CD4-positive, CD25-positive, alpha-beta regulatory T cell (primary cell): ENCODE results near the gene PPP1R14D. TPM values are rescaled to one million over a fixed set of nuclear protein-coding genes. Genes with fewer than 3 reads are reported as not detected.

Experiments
- ATAC-seq, 2 donors: fragments of 150-1000 bp; cut with Tn5 transposase; one replicate each; pipeline ENCODE4 v1.10.0; 2021; ENCODE audit warnings: low read depth in 2 of 2, moderate number of reproducible peaks in 2 of 2, moderate library complexity in 1 of 2
- DNase-seq, 3 donors: peaks; one replicate each; pipeline versions ENCODE4 v3.0.0 to v3.0.0-alpha.2; 2012 to 2022; ENCODE audit warnings: mixed read lengths in 1 of 3
- H3K27ac ChIP-seq: one replicate; pipeline ENCODE4 v1.7.0; 2013; ENCODE audit warnings: mild to moderate bottlenecking, low read length; ENCODE audit not compliant: insufficient read depth, poor library complexity, severe bottlenecking
- H3K27me3 ChIP-seq: one replicate; pipeline ENCODE4 v1.7.0; 2013; ENCODE audit warnings: low read length; ENCODE audit not compliant: control insufficient read depth, insufficient read depth
- H3K36me3 ChIP-seq: one replicate; pipeline ENCODE4 v1.7.0; 2013; ENCODE audit warnings: mild to moderate bottlenecking, low read length, moderate library complexity; ENCODE audit not compliant: control insufficient read depth, insufficient read depth
- H3K4me1 ChIP-seq: 2 replicates; pipeline ENCODE4 v1.7.0; 2013; ENCODE audit warnings: mild to moderate bottlenecking, low read length; ENCODE audit not compliant: insufficient read depth, control insufficient read depth, poor library complexity, severe bottlenecking
- H3K4me3 ChIP-seq: one replicate; pipeline ENCODE4 v1.7.0; 2013; ENCODE audit warnings: low read depth, mild to moderate bottlenecking, low read length, moderate library complexity
- H3K9me3 ChIP-seq, 2 experiments: 1 replicate in 1 of 2; 2 replicates in 1 of 2; pipeline ENCODE4 v1.7.0; 2013; ENCODE audit warnings: low read length in 2 of 2, mild to moderate bottlenecking in 1 of 2, moderate library complexity in 1 of 2; ENCODE audit not compliant: control insufficient read depth in 2 of 2
- H3K27ac Mint-ChIP-seq, 3 donors: one replicate each; pipeline ENCODE4 v1.8.0; 2020 to 2022; ENCODE audit warnings: mild to moderate bottlenecking in 3 of 3, mixed read lengths in 3 of 3, moderate library complexity in 2 of 3
- H3K27me3 Mint-ChIP-seq: one replicate; pipeline ENCODE4 v1.8.0; 2022; ENCODE audit warnings: mild to moderate bottlenecking, mixed read lengths
- H3K36me3 Mint-ChIP-seq: one replicate; pipeline ENCODE4 v1.8.0; 2020; ENCODE audit warnings: mixed read lengths
- H3K4me1 Mint-ChIP-seq, 4 donors: one replicate each; pipeline ENCODE4 v1.8.0; 2020 to 2022; ENCODE audit warnings: mixed read lengths in 4 of 4, mild to moderate bottlenecking in 1 of 4
- H3K4me3 Mint-ChIP-seq, 4 donors: one replicate each; pipeline ENCODE4 v1.8.0; 2020 to 2022; ENCODE audit warnings: mild to moderate bottlenecking in 4 of 4, mixed read lengths in 4 of 4, moderate library complexity in 3 of 4
- H3K9me3 Mint-ChIP-seq, 7 donors: one replicate each; pipeline ENCODE4 v1.8.0; 2020 to 2022; ENCODE audit warnings: mixed read lengths in 7 of 7, mild to moderate bottlenecking in 3 of 7, moderate library complexity in 2 of 7
- polyA plus RNA-seq, 4 donors: library from polyadenylated mRNA; unstranded; fragments of 300-500 nt; fragmentation: Illumina TruSeq; gene quantifications; one replicate each; pipeline ENCODE4 v1.2.3, GENCODE V29; 2021
- total RNA-seq: library from RNA; stranded (reverse); gene quantifications from one replicate; pipeline ENCODE4 v1.2.3, GENCODE V29; 2022

PPP1R14D gene
- total and polyA plus RNA-seq, 5 donors from 2014 or later = not detected

DNA sequence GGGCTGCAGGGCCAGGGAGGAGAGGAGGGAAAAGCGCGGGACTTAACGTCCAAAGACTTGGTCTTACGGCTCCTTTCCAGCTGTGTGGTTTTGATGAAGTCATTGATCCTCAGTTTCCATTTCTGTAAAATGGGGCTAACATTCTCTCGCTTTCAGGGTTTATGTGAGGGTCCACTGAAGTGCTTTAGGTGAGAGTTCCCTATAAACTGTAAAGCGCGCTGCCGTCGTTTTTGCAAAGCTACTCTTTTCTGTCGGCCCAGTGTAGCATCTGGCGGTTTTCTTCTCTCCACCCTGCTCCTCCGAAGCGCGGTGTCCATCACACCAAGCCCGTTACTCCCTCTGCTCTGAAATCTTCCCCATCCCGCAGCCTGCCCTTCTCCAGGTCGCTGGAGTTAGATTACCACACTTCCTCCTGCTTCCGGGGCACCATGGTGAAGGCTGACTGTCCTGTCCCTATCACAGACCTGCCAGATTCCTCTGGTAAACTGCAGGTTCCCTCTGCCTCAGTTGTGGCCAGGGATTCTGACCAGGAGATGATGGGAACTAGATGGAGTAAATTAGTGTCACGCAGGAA lies 20.5 kb downstream of the PPP1R14D start:
- Histone ChIP-seq H3K4me1 (peaks cover 16% of the 10 kb centered on the region), H3K9me3 (no peaks in the 10 kb centered on the region), H3K27ac (peak overlapping the region; percentile 94), H3K36me3 (peaks cover 9% of the 10 kb centered on the region), H3K27me3 (no peaks in the 10 kb centered on the region), H3K4me3 (peak overlapping the region; percentile 93)
- no peak for DNase-seq
- Mint-ChIP-seq H3K9me3 (no peaks in the 10 kb centered on the region), H3K27ac (peak overlapping the region; percentile 96 to 99 (median 99)), H3K4me1 (peaks cover 5 to 37% (median 25%) of the 10 kb centered on the region in 4 donors), H3K27me3 (no peaks in the 10 kb centered on the region), H3K36me3 (peaks cover 25% of the 10 kb centered on the region), H3K4me3 (peak overlapping the region; percentile 97 to 100 (median 98))
- ATAC-seq = no peak

DNA sequence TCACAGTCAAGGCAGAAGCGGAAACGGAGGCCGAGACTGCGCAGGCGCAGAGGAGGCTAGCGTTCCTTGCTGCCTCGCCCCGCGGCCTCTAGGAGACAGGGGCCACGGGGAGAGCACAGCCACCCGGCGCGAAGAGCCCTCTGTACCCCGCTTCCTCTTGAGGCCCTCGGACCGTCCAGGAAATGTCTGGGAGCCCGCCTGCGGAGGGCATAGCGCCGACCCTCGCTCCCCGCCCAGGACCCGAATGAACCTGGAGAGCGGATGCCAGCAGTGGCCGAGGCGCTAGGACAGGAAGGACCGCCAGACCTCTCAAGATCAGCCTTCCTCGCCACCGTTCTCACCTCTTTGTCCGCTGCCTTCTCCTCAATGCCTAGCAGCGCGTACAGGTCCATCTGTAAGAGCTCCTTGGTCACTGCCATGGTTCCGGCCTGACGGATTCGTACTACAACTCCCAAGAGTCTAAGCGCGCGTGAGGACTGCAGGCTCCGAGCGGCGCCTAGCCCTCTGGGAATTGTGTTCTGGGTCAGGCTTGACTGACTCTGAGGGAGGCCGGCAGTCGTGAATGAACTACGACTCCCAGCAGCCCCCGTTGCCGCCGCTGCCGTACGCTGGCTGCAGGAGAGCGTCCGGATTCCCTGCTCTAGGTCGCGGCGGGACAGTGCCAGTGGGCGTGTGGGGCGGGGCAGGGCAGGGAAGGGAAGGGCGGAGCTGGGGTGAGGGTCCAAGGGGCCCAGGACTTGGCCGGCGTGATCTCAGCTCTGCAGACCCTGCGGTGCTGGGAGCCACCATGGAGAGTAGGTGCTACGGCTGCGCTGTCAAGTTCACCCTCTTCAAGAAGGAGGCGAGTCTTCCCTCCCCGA lies 21.2 kb downstream of the PPP1R14D start, which contains the start of the genes DNAJC17 and ZFYVE19:
Gene DNAJC17 (minus strand): TSS at position 446 of the 860 bp plus-strand sequence. CDS start 27 bp downstream, at position 419.
Gene ZFYVE19 (plus strand): TSS at position 62 of the 860 bp plus-strand sequence. CDS start 501 bp downstream, at position 563.
- peak within 1 kb of the TSS; percentile 96 to 99 (median 99) for H3K27ac Mint-ChIP-seq
- peaks cover 21% of the 10 kb centered on the region for H3K36me3 Mint-ChIP-seq
- H3K4me3 Mint-ChIP-seq = peak within 1 kb of the TSS; percentile 97 to 100 (median 98)
- peak within 1 kb of the TSS; percentile 93 for H3K4me3 ChIP-seq
- peak within 1 kb of the TSS; percentile 94 for H3K27ac ChIP-seq
- peaks cover 16% of the 10 kb centered on the region for H3K4me1 ChIP-seq
- no peaks in the 10 kb centered on the region for H3K27me3 Mint-ChIP-seq
- ATAC-seq = peak; percentile 98 to 99
- H3K4me1 Mint-ChIP-seq = peaks cover 5 to 39% (median 25%) of the 10 kb centered on the region in 4 donors
- peak; percentile 92 to 98 (median 92) for DNase-seq
- H3K36me3 ChIP-seq = peaks cover 9% of the 10 kb centered on the region
- no peaks in the 10 kb centered on the region for H3K9me3 ChIP-seq
- H3K27me3 ChIP-seq = no peaks in the 10 kb centered on the region
- no peaks in the 10 kb centered on the region for H3K9me3 Mint-ChIP-seq

DNA sequence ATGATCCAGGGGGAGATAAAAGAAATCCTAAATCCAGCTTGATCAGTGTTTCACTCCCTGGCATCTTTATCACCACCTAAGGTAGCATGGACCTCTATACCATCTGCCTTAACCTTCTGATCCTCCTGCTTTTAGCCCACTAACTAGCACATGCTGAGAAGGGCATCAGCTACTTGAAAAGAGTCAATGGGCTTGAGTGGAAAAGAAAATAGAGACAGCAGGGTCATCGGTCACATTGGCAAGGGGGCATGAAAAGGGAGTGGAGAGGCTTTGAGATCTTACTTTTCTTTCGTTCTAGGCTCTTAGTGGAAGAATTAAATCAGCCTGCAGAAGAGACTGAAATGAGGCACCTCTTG lies 21.9 kb downstream of the PPP1R14D start:
- Histone ChIP-seq H3K9me3 (no peaks in the 10 kb centered on the region), H3K4me3 (peak overlapping the region; percentile 93), H3K27me3 (no peaks in the 10 kb centered on the region), H3K36me3 (peaks cover 9% of the 10 kb centered on the region), H3K27ac (peak overlapping the region; percentile 94), H3K4me1 (peaks cover 16% of the 10 kb centered on the region)
- peaks cover 5 to 43% (median 25%) of the 10 kb centered on the region in 4 donors for H3K4me1 Mint-ChIP-seq
- ATAC-seq = no peak
- DNase-seq = no peak
- peak overlapping the region; percentile 96 to 99 (median 99) for H3K27ac Mint-ChIP-seq
- H3K36me3 Mint-ChIP-seq = peaks cover 18% of the 10 kb centered on the region
- H3K4me3 Mint-ChIP-seq = peak overlapping the region; percentile 97 to 100 (median 98)
- H3K9me3 Mint-ChIP-seq = no peaks in the 10 kb centered on the region
- no peaks in the 10 kb centered on the region for H3K27me3 Mint-ChIP-seq

DNA sequence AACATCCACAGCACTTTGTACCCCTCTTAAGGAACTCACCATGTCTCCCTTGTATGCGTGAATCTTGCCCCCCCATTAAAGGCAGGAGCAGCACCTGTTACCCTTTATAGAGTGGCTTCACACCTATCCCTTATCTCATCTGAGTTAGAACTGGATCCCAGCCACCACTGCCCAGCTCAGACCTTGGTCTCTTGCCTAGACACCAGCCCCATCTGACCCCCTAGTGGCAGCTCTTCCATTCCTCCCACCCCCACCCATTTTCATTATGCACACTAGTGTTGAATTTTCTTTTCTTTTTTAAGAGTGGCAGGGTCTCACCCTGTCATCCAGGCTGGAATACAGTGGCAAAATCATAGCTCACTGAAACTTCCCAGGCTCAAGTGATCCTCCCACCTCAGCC lies 24.8 kb downstream of the PPP1R14D start:
- H3K36me3 ChIP-seq = peaks cover 1% of the 10 kb centered on the region
- no peak overlapping the region for H3K27ac ChIP-seq
- ATAC-seq (no peak), DNase-seq (no peak)
- Mint-ChIP-seq H3K4me1 (peaks cover 9 to 56% (median 34%) of the 10 kb centered on the region in 4 donors), H3K4me3 (peak overlapping the region in 2 of 4 donors; percentile 42 to 43), H3K27me3 (no peaks in the 10 kb centered on the region), H3K27ac (peak overlapping the region in 2 of 3 donors; percentile 51 to 67), H3K9me3 (no peaks in the 10 kb centered on the region), H3K36me3 (peaks cover 20% of the 10 kb centered on the region)
- no peaks in the 10 kb centered on the region for H3K27me3 ChIP-seq
- H3K4me1 ChIP-seq = peaks cover 16% of the 10 kb centered on the region
- no peak overlapping the region for H3K4me3 ChIP-seq
- no peaks in the 10 kb centered on the region for H3K9me3 ChIP-seq

DNA sequence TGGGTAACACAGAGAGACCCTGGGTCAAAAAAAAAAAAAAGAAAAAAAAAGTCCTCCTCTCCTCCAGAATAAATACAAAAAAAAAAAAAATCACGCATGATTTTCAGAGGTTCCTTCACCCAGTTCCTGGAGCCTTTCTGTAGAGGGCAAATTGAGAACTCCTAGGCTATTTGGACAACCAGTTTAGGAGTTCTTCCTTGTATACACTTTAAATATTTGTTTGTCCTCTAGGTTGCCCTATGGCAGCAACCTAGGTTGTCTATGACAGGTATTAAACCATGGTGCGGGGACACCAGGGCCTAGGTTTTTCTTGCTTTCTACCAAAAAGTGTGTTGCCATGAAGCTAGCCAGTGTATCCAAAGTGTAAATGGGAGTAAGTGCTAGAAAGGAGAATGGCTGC lies 25.4 kb downstream of the PPP1R14D start:
- H3K27me3 ChIP-seq = no peaks in the 10 kb centered on the region
- peaks cover 13% of the 10 kb centered on the region for H3K4me1 ChIP-seq
- Mint-ChIP-seq H3K4me1 (peaks cover 14 to 55% (median 34%) of the 10 kb centered on the region in 4 donors), H3K27me3 (no peaks in the 10 kb centered on the region), H3K4me3 (peak overlapping the region in 1 of 4 donors; percentile 42), H3K27ac (peak overlapping the region in 1 of 3 donors; percentile 67), H3K9me3 (no peaks in the 10 kb centered on the region), H3K36me3 (peaks cover 24% of the 10 kb centered on the region)
- no peaks in the 10 kb centered on the region for H3K9me3 ChIP-seq
- DNase-seq (no peak), ATAC-seq (no peak)
- H3K36me3 ChIP-seq = peaks cover 6% of the 10 kb centered on the region
- H3K27ac ChIP-seq = no peak overlapping the region
- H3K4me3 ChIP-seq = no peak overlapping the region

DNA sequence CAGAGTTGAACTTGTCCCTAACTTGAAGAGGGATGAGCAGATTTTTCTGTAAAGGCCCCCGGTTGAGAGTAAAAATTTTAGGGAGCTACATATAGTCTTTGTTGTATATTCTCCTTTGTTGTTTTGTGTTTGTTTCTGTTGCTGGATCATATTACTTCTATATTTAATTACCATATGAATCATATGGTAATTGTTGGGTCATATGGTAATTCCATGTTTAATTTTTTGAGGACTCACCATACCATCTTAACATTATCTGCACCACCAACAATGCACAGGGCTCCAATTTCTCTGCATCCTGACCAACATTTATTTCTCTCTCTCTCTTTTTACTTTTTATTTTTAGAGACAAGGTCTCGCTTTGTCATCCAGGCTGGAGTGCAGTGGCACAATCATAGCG lies 29.0 kb downstream of the PPP1R14D start:
- H3K27me3 ChIP-seq = no peaks in the 10 kb centered on the region
- no peaks in the 10 kb centered on the region for H3K4me1 ChIP-seq
- ATAC-seq (no peak), DNase-seq (no peak)
- Mint-ChIP-seq H3K9me3 (no peaks in the 10 kb centered on the region), H3K36me3 (peaks cover 32% of the 10 kb centered on the region), H3K27ac (peak overlapping the region in 1 of 3 donors; percentile 58), H3K4me1 (peaks cover 19 to 47% (median 33%) of the 10 kb centered on the region in 4 donors), H3K27me3 (no peaks in the 10 kb centered on the region), H3K4me3 (no peak overlapping the region)
- no peaks in the 10 kb centered on the region for H3K9me3 ChIP-seq
- H3K4me3 ChIP-seq = no peak overlapping the region
- peaks cover 10% of the 10 kb centered on the region for H3K36me3 ChIP-seq
- H3K27ac ChIP-seq = no peak overlapping the region

DNA sequence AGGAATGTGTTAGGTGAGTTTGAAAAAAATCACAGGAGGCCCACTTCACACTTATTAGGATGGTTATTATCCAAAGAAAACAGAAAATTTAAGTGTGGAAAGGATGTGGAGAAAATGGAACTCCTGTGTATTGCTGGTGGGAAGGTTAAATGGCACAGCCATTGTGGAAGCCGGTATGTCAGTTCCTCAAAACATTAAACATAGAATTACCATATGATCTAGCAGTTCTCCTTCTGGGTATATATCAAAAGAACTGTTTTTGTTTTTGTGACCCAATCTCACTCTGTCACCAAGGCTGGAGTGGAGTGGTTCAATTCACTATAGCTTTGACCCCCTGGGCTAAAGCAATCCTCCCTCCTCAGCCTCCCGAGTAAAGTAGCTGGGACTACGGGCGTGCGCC lies 32.0 kb downstream of the PPP1R14D start:
- Mint-ChIP-seq H3K27me3 (no peaks in the 10 kb centered on the region), H3K4me3 (no peak overlapping the region), H3K27ac (no peak overlapping the region), H3K36me3 (peaks cover 28% of the 10 kb centered on the region), H3K4me1 (peaks cover 19 to 43% (median 31%) of the 10 kb centered on the region in 4 donors), H3K9me3 (no peaks in the 10 kb centered on the region)
- H3K27ac ChIP-seq = no peak overlapping the region
- no peak overlapping the region for H3K4me3 ChIP-seq
- no peak for ATAC-seq
- no peaks in the 10 kb centered on the region for H3K4me1 ChIP-seq
- no peaks in the 10 kb centered on the region for H3K9me3 ChIP-seq
- peaks cover 14% of the 10 kb centered on the region for H3K36me3 ChIP-seq
- DNase-seq = no peak
- no peaks in the 10 kb centered on the region for H3K27me3 ChIP-seq
